ENCODE measurements around the gene TIMM10.

TIMM10 gene

DNA sequence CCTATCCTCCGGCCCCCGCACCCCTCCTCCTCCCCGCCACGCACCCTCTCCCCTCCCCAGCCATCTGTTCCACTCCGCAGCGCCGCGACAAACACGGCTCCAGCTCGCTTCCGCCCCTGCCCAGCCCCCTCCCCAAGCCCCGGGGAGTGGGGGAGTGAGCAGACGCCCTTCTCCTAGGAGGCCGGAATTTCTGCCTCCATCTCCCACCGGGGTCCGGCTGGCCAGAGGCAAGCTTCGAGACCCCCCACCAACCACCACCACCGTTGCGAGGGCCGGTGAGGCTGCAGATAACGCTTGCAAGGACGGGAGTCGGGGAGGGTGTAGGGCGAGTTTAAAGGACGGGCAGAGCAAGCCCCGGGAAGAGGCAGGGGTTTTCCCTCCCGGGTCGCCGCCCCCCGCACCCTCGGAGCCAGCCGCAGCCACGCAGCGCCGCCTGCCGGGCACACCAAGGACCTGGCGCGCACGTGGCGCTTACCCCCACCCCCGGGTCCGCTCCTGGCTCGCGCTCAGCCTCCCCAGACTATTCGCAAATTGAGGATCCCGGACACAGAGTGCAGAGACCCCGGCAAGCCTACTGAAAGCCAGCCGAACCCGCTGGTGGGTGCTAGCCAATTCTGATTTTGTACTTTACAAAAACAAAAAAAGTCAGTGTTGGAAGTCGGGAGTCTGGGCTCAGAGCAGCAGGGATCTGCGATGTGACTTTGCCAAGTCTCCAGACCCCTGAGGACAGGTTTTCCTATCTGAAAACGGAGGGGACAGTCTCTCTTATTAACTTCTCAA is 47.6 kb downstream of the TIMM10 start:
- peak; percentile 65 for DNase-seq (ENCODE audit: low read depth)

DNA sequence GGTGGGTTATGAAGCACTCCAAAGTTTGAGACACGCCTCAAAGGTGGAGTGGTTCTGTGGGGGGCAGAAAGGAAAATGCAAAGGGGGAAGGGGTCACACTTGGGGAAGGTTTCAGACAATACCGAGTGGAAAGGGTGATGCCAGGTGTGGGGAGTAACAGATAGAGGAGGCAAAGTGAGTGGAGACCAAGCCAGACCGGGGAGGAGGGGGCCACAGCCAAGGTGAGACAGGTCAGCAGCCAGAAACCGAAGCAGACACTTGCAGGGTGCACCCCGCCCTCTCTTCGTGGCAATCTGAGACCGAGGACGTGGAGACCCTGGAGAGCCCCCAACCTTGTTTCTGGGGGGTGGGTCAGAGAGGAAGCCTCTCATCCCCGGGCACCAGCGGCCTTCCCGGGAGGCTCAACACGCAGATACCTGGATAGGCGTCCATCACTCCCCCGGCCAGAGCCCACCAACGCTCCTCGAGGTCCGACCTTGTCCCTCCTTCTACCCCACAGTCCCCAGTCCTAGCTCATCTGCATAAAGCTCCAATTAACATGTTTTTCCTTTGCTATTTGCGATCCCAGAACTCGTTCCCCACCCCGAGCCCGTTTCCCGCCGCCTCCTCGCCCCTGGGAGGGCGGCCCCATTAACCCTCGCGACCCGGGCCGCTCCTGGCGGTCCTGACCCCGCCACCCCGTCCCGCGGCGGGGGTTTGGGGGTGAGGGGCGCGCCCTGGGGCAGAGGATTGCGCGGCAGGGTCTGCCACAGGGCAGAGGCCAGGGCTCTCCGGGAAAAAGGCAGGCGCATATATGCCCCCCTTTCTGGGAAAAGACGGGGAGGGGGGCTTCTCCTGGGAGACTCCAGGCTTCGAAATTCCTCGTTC is 48.4 kb downstream of the TIMM10 start:
- DNase-seq (ENCODE audit: low read depth) = no peak

DNA sequence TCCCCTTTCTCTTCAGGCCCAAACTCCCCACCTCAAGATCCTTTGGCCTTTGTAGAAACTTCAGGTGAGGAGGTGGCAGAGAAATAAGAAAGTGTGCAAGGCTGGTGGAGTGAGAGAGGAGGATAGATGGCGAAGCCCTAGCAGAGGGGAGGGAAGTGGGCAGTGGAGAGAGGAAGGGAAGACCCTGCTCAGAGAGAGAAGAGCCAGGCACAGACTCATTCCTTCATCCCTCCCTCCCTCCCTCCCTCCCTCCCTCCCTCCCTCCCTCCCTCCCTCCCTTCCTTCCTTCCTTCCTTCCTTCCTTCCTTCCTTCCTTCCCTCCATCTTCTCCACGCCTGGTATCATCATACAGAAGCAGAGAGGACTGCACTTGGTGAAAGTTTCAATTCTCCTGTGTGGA is 49.2 kb downstream of the TIMM10 start:
- DNase-seq (ENCODE audit: low read depth) = no peak

DNA sequence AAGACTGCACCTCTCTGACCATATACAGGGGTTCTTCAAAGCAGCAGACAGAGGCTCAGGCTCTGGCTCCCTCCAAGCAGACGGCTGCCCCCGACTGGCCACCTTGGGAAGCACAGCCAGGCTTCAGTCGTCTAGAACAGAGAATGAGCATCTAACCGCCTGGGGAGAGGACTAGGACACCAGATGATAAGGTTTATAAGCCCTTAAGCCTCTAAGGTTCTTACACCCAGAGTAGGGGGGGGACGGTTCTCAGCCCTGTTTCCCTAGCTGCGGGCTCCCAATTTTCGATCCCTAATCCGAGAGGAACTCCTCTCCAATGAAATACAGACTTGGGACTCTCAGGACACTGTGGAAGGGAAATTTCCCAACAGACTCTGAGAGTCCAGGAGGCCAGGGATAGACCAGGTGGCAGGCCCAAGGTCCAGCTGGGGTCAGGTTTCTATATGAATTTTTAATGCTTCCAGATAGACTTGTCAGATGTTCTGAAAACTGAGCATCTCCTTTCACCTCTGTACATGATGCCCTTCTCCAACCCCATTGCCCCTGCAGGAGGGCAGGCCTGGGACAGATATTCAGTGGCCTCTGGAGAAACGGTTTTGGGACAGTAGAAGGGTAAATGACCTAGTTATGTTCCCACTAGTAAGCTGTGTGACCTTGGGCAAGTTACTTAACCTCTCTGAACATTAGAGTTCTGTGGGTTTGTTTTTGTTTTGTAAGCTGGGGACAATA is 50.0 kb downstream of the TIMM10 start:
- DNase-seq (ENCODE audit: low read depth) = peak; percentile 63

DNA sequence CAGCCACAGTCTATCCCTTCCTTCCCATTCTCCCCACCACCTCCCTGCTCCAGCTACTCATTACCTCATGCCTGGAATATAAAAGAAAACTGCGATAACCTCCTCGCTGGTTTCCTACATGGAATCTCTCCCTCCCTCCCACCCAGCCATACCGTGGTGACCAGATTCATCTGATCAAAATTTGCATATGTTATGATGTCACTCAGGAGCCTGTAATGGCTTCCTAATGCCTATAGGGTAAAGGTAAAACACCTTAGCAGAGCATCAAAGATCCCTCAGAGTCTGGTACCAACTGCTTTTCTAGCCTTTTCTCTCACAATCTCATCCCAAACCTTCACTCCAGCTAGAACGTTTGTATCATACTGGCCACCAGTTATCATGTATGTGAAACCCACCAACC is 50.6 kb downstream of the TIMM10 start:
- no peak for DNase-seq (ENCODE audit: low read depth)

DNA sequence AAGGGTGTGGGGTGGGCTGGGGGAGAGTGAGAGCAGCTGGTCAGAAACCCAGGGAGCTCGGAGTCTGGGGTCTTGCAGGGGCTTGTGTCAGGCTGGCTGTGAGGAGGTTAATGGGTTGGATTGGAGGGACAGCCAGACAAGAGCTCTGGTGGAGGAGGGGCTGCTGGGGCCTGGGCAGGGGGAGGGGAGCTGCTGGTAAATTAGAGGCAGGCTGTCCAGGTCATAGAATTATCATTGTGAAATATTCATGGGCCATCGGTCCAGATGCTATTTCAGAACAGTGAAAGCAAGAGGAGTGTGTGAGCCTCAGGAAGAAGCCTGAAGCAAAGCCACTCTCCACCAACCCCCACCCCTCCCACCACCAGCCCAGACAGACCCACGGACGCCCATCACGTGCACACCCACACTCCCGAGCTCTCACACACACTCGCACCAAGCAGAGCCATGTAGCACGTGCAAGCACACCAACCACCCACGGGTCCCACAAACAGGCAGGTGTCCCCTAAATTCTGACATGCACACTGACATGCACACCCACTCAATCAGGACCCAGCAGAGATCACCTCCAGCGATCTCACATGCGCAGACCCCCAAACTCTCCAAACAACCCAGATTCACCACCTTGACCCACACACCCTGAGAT is 51.4 kb downstream of the TIMM10 start:
- DNase-seq (ENCODE audit: low read depth) = no peak

Data from stimulated activated CD8-positive, alpha-beta memory T cell treated with anti-CD3 and anti-CD28 coated beads, Interleukin-4, amount 100 ng/mL, for 24 hours (primary cell).